HEK293T (cell line): Measurements from ENCODE around the gene ADH6.
"Not testable (repeated sequence)": the region's sequence is repeated elsewhere in the genome, so short reads cannot be mapped to it uniquely, and the experiment has no call there.

Experiments
- CTCF ChIA-PET: fragments of 350-600 bp; formaldehyde crosslinking; extraction: SDS; loops from one replicate; lab custom pipeline; 2021; ENCODE audit warnings: antibody characterized with exemption, inconsistent platforms; lab: Yijun Ruan, JAX
- POLR2A ChIA-PET: fragments of 350-600 bp; formaldehyde crosslinking; extraction: SDS; loops from one replicate; lab custom pipeline; 2020; ENCODE audit warnings: antibody characterized with exemption, inconsistent platforms; lab: Yijun Ruan, JAX
- DNase-seq: peaks from one replicate; pipeline ENCODE4 v3.0.0; 2012; ENCODE audit warnings: mixed read lengths; ENCODE audit errors: extremely low spot score
- ARNT ChIP-seq: fragments of 450-650 bp; IDR thresholded peaks from 2 replicates; pipeline ENCODE4 v1.6.1; 2017; ENCODE audit warnings: mild to moderate bottlenecking
- BHLHE40 ChIP-seq: fragments of 450-650 bp; IDR thresholded peaks from 2 replicates; pipeline ENCODE4 v1.6.1; 2016; ENCODE audit warnings: mild to moderate bottlenecking, moderate library complexity, borderline replicate concordance
- CTBP1 ChIP-seq: fragments of 450-650 bp; IDR thresholded peaks from 2 replicates; pipeline ENCODE4 v1.6.1; 2016; ENCODE audit warnings: borderline replicate concordance
- ELF4 ChIP-seq: fragments of 450-650 bp; IDR thresholded peaks from 2 replicates; pipeline ENCODE4 v1.6.1; 2017; ENCODE audit warnings: antibody characterized with exemption
- FOXA1 ChIP-seq: fragments of 450-650 bp; IDR thresholded peaks from 2 replicates; pipeline ENCODE4 v1.6.1; 2016; ENCODE audit warnings: mild to moderate bottlenecking
- FOXK2 ChIP-seq: fragments of 450-650 bp; IDR thresholded peaks from 2 replicates; pipeline ENCODE4 v1.6.1; 2016; ENCODE audit warnings: mild to moderate bottlenecking
- FOXM1 ChIP-seq: fragments of 450-650 bp; IDR thresholded peaks from 2 replicates; pipeline ENCODE4 v1.6.1; 2017; ENCODE audit warnings: mild to moderate bottlenecking, borderline replicate concordance
- HDGF ChIP-seq: fragments of 450-650 bp; IDR thresholded peaks from 2 replicates; pipeline ENCODE4 v1.6.1; 2017; ENCODE audit warnings: antibody characterized with exemption, borderline replicate concordance
- L3MBTL2 ChIP-seq: fragments of 450-650 bp; conservative IDR thresholded peaks from 2 replicates; pipeline ENCODE4 v1.6.1; 2016; ENCODE audit warnings: mild to moderate bottlenecking
- LEF1 ChIP-seq: fragments of 450-650 bp; IDR thresholded peaks from 2 replicates; pipeline ENCODE4 v1.6.1; 2017; ENCODE audit warnings: mild to moderate bottlenecking, borderline replicate concordance
- NFRKB ChIP-seq: fragments of 450-650 bp; IDR thresholded peaks from 2 replicates; pipeline ENCODE4 v1.6.1; 2016; ENCODE audit warnings: mild to moderate bottlenecking, moderate library complexity
- SP1 ChIP-seq: fragments of 450-650 bp; IDR thresholded peaks from 2 replicates; pipeline ENCODE4 v1.6.1; 2017
- SUZ12 ChIP-seq: fragments of 450-650 bp; IDR thresholded peaks from 2 replicates; pipeline ENCODE4 v1.6.1; 2016; ENCODE audit warnings: mild to moderate bottlenecking
- TARDBP ChIP-seq: fragments of 450-650 bp; IDR thresholded peaks from 2 replicates; pipeline ENCODE4 v1.6.1; 2016
- ZNF384 ChIP-seq: fragments of 450-650 bp; IDR thresholded peaks from 2 replicates; pipeline ENCODE4 v1.6.1; 2016
- TF ChIP-seq, protein P1 (sequence below): fragments of 450-650 bp; IDR thresholded peaks from 2 replicates; pipeline ENCODE4 v1.6.1; 2016

The ADH6 gene

DNA sequence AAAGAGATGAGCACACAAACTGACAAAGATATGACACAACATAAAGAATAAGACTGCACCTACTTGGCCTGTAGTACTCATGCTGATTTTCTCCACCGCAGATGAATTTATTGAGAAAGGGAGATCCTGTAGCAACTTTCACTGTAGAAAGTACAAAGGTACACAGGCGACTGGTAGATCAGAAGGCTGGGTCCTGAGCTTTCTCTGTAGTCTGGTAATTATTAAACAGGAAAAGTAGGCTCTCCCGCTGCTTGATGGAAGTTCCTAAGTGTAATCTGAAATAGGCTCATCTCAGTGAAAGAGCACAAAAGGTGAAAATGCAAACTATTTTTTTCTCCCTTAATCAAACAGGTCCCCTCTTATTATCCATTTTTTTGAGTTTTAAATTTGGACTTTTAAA, at the start of gene ADH6:
Gene ADH6, minus strand, starts transcription at position 175 of the 400 bp plus-strand sequence. Its CDS starts 94 bp downstream, at position 81.
- TF ChIP-seq SP1 (no peak), ZNF384 (no peak), TARDBP (no peak), CTBP1 (no peak), LEF1 (no peak), FOXM1 (no peak), HDGF (no peak), FOXA1 (no peak)
- TF ChIP-seq, protein P1, sequence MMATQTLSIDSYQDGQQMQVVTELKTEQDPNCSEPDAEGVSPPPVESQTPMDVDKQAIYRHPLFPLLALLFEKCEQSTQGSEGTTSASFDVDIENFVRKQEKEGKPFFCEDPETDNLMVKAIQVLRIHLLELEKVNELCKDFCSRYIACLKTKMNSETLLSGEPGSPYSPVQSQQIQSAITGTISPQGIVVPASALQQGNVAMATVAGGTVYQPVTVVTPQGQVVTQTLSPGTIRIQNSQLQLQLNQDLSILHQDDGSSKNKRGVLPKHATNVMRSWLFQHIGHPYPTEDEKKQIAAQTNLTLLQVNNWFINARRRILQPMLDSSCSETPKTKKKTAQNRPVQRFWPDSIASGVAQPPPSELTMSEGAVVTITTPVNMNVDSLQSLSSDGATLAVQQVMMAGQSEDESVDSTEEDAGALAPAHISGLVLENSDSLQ, result no peak
- CTCF ChIA-PET, result no interaction called here
- no peak for DNase-seq
- POLR2A ChIA-PET, result no interaction called here

DNA sequence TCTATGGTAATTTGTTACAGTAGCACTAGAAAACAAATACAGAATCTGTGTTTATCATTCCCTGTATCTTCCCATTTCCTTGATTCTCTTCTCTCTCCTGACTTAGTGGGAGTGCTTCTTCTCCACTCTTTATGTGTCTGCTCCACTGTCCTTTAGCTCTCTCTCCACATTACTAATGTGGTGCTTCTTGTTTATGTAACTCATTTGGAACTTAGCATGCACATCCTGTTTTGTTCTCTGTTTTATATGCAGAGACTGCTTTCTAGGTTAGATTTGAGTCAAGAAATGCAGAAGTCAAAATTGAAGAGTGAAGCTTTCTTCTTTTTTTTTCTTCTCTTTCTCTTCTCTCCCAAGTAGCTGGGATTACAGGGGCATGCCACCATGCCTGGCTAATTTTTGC, 45.9 kb upstream of the ADH6 start:
- ChIA-PET CTCF (no interaction called here), POLR2A (no interaction called here)
- no peak for TF ChIP-seq SP1
- no peak for DNase-seq

DNA sequence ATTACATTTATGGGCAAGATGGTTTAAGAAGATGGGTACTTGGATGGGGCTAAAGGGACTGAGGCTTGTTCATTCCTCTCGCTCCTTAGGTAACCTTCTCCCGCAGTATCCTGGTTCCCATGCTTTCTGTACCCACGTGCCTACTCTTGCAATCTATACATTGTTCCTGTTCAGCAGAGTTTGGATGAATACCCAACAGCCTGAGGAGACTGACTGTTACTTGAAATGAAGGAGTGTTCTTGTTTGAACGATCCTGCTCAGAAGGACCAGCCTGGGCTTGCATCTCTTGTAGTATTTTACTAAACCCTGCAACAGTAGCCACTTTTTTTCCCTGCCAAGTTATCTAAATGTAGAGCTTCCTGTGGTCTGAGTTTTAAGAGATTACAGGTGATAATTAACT, 33.7 kb upstream of the ADH6 start:
- CTCF ChIA-PET, result no interaction called here
- no peak for TF ChIP-seq CTBP1
- TF ChIP-seq SP1, result no peak
- no peak for TF ChIP-seq LEF1
- TF ChIP-seq FOXM1, result no peak
- TF ChIP-seq BHLHE40, result no peak
- no peak for TF ChIP-seq ZNF384
- TF ChIP-seq ELF4, result no peak
- no peak for DNase-seq
- POLR2A ChIA-PET, result no interaction called here

DNA sequence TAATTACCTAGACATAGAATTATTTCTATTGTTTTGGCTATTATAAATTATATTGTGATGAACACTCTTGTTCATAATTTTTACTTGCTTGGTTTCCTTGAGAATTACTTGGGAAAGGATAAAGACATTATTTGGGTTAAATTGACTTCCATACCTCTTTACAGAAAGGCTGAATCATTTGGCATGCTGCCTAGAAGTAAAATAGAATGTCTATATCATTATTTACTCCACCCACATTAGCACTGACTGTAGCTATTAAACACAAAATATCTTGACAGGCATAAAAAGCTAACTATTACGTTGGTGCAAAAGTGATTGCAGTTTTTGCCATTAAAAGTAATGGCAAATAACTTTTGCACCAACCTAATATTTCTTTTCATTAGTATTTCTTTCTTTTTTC, 29.7 kb upstream of the ADH6 start:
- ChIA-PET CTCF (no interaction called here), POLR2A (no interaction called here)
- no peak for TF ChIP-seq TARDBP
- TF ChIP-seq ELF4, result no peak
- no peak for TF ChIP-seq HDGF
- TF ChIP-seq L3MBTL2, result no peak
- no peak for TF ChIP-seq BHLHE40
- no peak for TF ChIP-seq SP1
- no peak for TF ChIP-seq FOXK2
- TF ChIP-seq FOXA1, result no peak
- no peak for TF ChIP-seq NFRKB
- TF ChIP-seq LEF1, result no peak
- no peak for TF ChIP-seq SUZ12
- TF ChIP-seq ZNF384, result no peak
- no peak for TF ChIP-seq FOXM1
- TF ChIP-seq, protein P1, result no peak
- TF ChIP-seq ARNT, result no peak
- no peak for DNase-seq

DNA sequence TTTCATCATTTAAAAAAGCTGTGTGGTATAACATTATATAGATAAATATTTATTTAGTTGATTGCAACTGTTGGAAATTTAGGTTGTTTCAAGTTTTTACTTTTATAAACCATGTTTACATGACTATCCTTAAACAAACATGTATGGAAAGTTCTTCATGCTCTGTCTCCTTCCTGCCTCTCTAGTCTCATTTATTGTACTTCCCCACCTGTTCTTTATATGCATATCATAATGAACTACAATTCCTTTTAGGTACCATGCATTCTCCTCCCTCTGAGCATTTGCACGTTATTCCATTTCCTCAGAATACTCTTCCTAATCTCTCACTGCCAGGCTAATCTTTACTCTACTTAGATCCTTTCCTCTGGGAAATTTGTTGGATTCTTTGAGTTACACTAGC, 16.9 kb upstream of the ADH6 start:
- ChIA-PET POLR2A (no interaction called here), CTCF (no interaction called here)
- DNase-seq, result no peak
- TF ChIP-seq ZNF384 (no peak), SP1 (no peak), ELF4 (no peak), ARNT (no peak)
- TF ChIP-seq, protein P1, result no peak

DNA sequence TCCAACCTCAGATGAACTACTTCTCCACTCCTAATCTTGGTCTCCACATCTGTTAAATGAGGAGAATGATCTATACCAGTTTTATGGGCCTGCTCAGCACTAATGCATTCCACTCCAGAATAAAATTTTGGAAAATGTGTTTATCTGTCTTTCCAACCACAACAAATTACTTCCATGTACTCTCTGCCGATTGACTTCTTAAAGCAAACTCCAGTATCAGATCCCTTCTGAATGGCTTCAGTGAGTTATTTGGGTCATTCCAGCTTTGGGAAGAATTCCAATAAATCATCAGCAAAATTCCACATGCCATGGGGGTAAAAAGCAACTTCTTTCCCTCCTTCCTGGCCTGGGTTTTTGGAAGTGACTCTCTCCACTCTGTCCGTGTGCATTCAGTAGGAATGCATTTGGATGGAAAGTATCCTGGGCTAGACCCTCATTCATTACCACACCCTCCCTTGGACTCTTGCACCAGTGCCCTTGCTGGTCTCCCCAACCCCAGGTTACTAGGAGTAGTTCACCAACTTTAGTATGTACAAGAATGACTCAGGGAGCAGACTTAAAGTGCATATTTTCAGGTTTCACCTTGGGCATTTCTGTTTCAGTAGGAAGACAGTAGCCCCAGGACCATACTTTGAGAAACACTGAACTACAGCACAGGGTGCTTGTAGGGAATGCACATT, 15.4 kb upstream of the ADH6 start:
- ChIA-PET CTCF (no interaction called here), POLR2A (no interaction called here)
- no peak for DNase-seq
- no peak for TF ChIP-seq FOXM1
- TF ChIP-seq NFRKB, result no peak
- TF ChIP-seq TARDBP, result no peak

DNA sequence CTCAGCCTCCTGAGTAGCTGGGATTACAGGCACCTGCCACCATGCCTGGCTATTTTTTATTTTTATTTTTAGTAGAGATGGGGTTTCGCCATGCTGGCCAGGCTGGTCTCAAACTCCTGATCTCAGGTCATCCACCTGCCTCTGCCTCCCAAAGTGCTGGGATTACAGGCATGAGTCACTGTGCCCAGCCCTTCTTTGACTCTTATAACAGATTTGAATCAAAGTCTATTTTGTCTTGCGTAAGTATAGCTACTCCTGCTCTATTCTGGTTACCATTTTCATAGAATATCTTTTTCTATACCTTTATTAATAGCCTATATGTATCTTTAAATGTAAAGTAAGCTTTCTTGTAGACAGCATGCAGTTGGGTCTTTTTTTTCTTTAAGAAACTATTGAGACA, 14.4 kb upstream of the ADH6 start:
- POLR2A ChIA-PET, CTCF ChIA-PET, DNase-seq: not testable (repeated sequence)

DNA sequence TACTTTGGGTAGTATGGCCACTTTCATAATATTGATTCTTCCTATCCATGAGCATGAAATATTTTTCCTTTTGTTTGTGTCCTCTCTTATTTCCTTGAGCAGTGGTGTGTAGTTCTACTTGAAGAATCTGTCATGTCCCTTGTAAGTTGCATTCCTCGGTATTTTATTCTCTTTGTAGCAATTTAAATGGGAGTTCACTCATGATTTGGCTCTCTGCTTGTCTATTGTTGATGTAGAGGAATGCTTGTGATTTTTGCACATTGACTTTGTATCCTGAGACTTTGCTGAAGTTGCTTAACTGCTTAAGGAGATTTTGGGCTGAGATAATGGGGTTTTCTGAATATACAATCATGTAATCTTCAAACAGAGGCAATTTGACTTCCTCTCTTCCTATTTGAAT, 9.7 kb upstream of the ADH6 start:
- DNase-seq, POLR2A ChIA-PET, CTCF ChIA-PET: not testable (repeated sequence)

DNA sequence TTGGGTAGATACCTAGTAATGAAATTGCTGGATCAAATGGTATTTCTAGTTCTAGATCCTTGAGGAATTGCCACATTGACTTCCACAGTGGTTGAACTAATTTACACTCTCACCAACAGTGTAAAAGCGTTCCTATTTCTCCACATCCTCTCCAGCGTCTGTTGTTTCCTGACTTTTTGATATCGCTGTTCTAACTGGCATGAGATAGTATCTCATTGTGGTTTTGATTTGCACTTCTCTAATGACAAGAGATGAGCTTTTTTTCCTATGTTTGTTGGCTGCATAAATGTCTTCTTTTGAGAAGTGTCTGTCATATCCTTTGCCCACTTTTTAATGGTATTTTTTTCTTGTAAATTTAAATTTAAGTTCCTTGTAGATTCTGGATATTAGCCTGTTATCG, 8.6 kb upstream of the ADH6 start:
- POLR2A ChIA-PET, DNase-seq, CTCF ChIA-PET: not testable (repeated sequence)
